Measurements from ENCODE around the gene TPRX2.

TPRX2 gene

DNA sequence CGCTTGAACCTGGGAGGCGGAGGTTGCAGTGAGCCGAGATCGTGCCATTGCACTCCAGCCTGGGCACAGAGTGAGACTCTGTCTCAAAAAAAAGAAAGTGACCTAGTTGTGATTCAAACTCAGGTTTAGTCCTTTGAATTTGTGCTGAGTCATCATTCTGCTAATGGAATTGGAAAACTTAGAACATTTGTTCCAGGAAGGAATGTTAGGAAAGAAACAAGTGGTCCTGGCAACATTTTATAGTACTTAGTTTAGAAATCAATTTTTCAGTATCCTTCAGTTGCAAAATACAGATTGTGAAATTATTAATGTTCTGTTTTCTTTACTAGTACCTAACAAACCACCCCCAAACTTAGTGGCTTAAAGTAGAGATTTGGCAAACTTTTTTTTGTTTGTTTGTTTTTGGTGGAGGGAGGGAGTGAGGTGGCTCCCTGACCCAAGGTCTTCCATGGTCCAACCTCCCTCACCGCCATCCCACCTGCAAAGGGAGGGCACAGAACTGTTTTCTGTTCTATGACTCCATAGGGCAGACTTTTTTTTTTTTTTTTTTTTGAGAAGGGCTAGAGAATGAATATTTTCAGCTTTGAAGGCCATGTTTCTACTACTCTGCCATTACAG, 36.2 kb downstream of the TPRX2 start:
- Histone ChIP-seq H2BK120ac (ENCODE audit: low read depth, low read length) (no peak overlapping the region), H3K23ac (ENCODE audit: low read length) (no peak overlapping the region), H2AK5ac (ENCODE audit: low read length) (no peak overlapping the region), H3K27me3 (ENCODE audit: insufficient read depth, low read length, poor library complexity) (no peaks in the 10 kb centered on the region), H3K79me1 (ENCODE audit: low read length) (no peaks in the 10 kb centered on the region), H3K4me3 (ENCODE audit: low read length) (no peak overlapping the region), H3K27ac (ENCODE audit: low read depth, low read length) (no peak overlapping the region), H2BK15ac (replicated peaks; ENCODE audit: low read depth) (no peak overlapping the region), H3K4me2 (ENCODE audit: low read length) (no peak overlapping the region), H4K8ac (ENCODE audit: low read depth, low read length) (no peak overlapping the region), H2BK5ac (ENCODE audit: low read length) (no peak overlapping the region), H3K4me1 (ENCODE audit: control insufficient read depth, low read depth, low read length) (no peaks in the 10 kb centered on the region), H3K56ac (ENCODE audit: low read length) (no peak overlapping the region), H4K5ac (ENCODE audit: low read length) (no peak overlapping the region), H3K79me2 (ENCODE audit: control insufficient read depth, insufficient read depth, low read length) (no peaks in the 10 kb centered on the region), H3K9ac (ENCODE audit: low read length) (no peak overlapping the region), H3K18ac (ENCODE audit: low read length) (no peak overlapping the region), H3K36me3 (ENCODE audit: control insufficient read depth, insufficient read depth, low read length) (no peaks in the 10 kb centered on the region), H3K4ac (ENCODE audit: low read depth, low read length) (no peak overlapping the region)
- WGBS (ENCODE audit: extremely low coverage, insufficient coverage, low lambda C conversion rate) = no CpG with 5 or more reads among the region's 5 CpGs
- DNase-seq = no peak

- H3K9ac ChIP-seq (ENCODE audit: low read length) = no peak overlapping the region
- no peak overlapping the region for H2AK5ac ChIP-seq (ENCODE audit: low read length)
- no peak for DNase-seq
- H2BK120ac ChIP-seq (ENCODE audit: low read depth, low read length) = no peak overlapping the region
- no peak overlapping the region for H3K23ac ChIP-seq (ENCODE audit: low read length)
- H3K79me2 ChIP-seq (ENCODE audit: control insufficient read depth, insufficient read depth, low read length) = no peaks in the 10 kb centered on the region
- H4K8ac ChIP-seq (ENCODE audit: low read depth, low read length) = no peak overlapping the region
- no peaks in the 10 kb centered on the region for H3K79me1 ChIP-seq (ENCODE audit: low read length)
- H3K4ac ChIP-seq (ENCODE audit: low read depth, low read length) = no peak overlapping the region
- no peak overlapping the region for H2BK15ac ChIP-seq (replicated peaks; ENCODE audit: low read depth)
- no peak overlapping the region for H3K4me3 ChIP-seq (ENCODE audit: low read length)
- no peak overlapping the region for H4K5ac ChIP-seq (ENCODE audit: low read length)
- no peak overlapping the region for H2BK5ac ChIP-seq (ENCODE audit: low read length)
- no CpG with 5 or more reads among the region's 4 CpGs for WGBS (ENCODE audit: extremely low coverage, insufficient coverage, low lambda C conversion rate)
- H3K27ac ChIP-seq (ENCODE audit: low read depth, low read length) = no peak overlapping the region
- H3K56ac ChIP-seq (ENCODE audit: low read length) = no peak overlapping the region
- no peaks in the 10 kb centered on the region for H3K4me1 ChIP-seq (ENCODE audit: control insufficient read depth, low read depth, low read length)
- H3K36me3 ChIP-seq (ENCODE audit: control insufficient read depth, insufficient read depth, low read length) = no peaks in the 10 kb centered on the region
- no peak overlapping the region for H3K4me2 ChIP-seq (ENCODE audit: low read length)
- no peak overlapping the region for H3K18ac ChIP-seq (ENCODE audit: low read length)
- no peaks in the 10 kb centered on the region for H3K27me3 ChIP-seq (ENCODE audit: insufficient read depth, low read length, poor library complexity)
Observed at GRCh38 chr19:47896019-47896418, 37.0 kb downstream of the TPRX2 start.

DNA sequence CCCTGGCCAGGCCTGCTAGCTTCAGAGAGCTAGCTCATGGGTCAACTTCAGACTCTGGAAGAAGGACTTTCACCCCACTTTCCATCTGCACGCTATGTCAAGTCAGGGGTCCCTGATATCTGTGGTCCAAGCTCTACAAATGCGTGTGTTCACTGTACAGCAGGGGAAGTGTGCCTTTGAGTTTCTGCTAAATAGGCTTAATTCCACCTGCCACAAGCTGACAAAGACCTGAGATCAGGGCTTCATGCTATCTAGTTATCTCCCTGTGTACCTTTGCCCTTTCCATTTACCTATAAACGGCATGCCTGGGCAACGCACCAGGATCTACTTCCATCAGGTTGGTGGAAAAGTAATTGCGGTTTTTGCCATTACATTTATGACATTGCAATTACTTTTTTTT, 37.7 kb downstream of the TPRX2 start:
- no CpG with 5 or more reads among the region's 5 CpGs for WGBS (ENCODE audit: extremely low coverage, insufficient coverage, low lambda C conversion rate)
- H2BK5ac ChIP-seq (ENCODE audit: low read length) = no peak overlapping the region
- no peak overlapping the region for H3K56ac ChIP-seq (ENCODE audit: low read length)

GRCh38 chr19:47897861-47898260, 38.8 kb downstream of the TPRX2 start:
- Histone ChIP-seq H3K4me3 (ENCODE audit: low read length) (no peak overlapping the region), H3K23ac (ENCODE audit: low read length) (no peak overlapping the region), H3K4me1 (ENCODE audit: control insufficient read depth, low read depth, low read length) (no peaks in the 10 kb centered on the region), H3K4ac (ENCODE audit: low read depth, low read length) (no peak overlapping the region), H3K9ac (ENCODE audit: low read length) (no peak overlapping the region), H3K79me1 (ENCODE audit: low read length) (no peaks in the 10 kb centered on the region), H3K27me3 (ENCODE audit: insufficient read depth, low read length, poor library complexity) (no peaks in the 10 kb centered on the region), H2AK5ac (ENCODE audit: low read length) (no peak overlapping the region), H4K8ac (ENCODE audit: low read depth, low read length) (no peak overlapping the region), H4K5ac (ENCODE audit: low read length) (no peak overlapping the region), H3K56ac (ENCODE audit: low read length) (no peak overlapping the region), H2BK5ac (ENCODE audit: low read length) (no peak overlapping the region), H3K27ac (ENCODE audit: low read depth, low read length) (no peak overlapping the region), H2BK15ac (replicated peaks; ENCODE audit: low read depth) (no peak overlapping the region), H3K36me3 (ENCODE audit: control insufficient read depth, insufficient read depth, low read length) (no peaks in the 10 kb centered on the region), H3K79me2 (ENCODE audit: control insufficient read depth, insufficient read depth, low read length) (no peaks in the 10 kb centered on the region), H2BK120ac (ENCODE audit: low read depth, low read length) (no peak overlapping the region), H3K18ac (ENCODE audit: low read length) (no peak overlapping the region), H3K4me2 (ENCODE audit: low read length) (no peak overlapping the region)
- no peak for DNase-seq
- no CpG with 5 or more reads among the region's 9 CpGs for WGBS (ENCODE audit: extremely low coverage, insufficient coverage, low lambda C conversion rate)

More for the DNA sequence above, 37.7 kb downstream of the TPRX2 start:
- no peak overlapping the region for H3K4ac ChIP-seq (ENCODE audit: low read depth, low read length)
- H3K27ac ChIP-seq (ENCODE audit: low read depth, low read length) = no peak overlapping the region
- DNase-seq = no peak
- H3K4me2 ChIP-seq (ENCODE audit: low read length) = no peak overlapping the region
- H3K4me1 ChIP-seq (ENCODE audit: control insufficient read depth, low read depth, low read length) = no peaks in the 10 kb centered on the region
- no peak overlapping the region for H2BK120ac ChIP-seq (ENCODE audit: low read depth, low read length)
- no peak overlapping the region for H2BK15ac ChIP-seq (replicated peaks; ENCODE audit: low read depth)
- no peak overlapping the region for H3K9ac ChIP-seq (ENCODE audit: low read length)
- no peak overlapping the region for H2AK5ac ChIP-seq (ENCODE audit: low read length)
- no peaks in the 10 kb centered on the region for H3K79me1 ChIP-seq (ENCODE audit: low read length)
- H3K4me3 ChIP-seq (ENCODE audit: low read length) = no peak overlapping the region
- H3K27me3 ChIP-seq (ENCODE audit: insufficient read depth, low read length, poor library complexity) = no peaks in the 10 kb centered on the region
- no peaks in the 10 kb centered on the region for H3K36me3 ChIP-seq (ENCODE audit: control insufficient read depth, insufficient read depth, low read length)
- no peak overlapping the region for H4K8ac ChIP-seq (ENCODE audit: low read depth, low read length)
- no peak overlapping the region for H3K23ac ChIP-seq (ENCODE audit: low read length)
- H3K18ac ChIP-seq (ENCODE audit: low read length) = no peak overlapping the region
- no peak overlapping the region for H4K5ac ChIP-seq (ENCODE audit: low read length)
- no peaks in the 10 kb centered on the region for H3K79me2 ChIP-seq (ENCODE audit: control insufficient read depth, insufficient read depth, low read length)

- no peaks in the 10 kb centered on the region for H3K79me1 ChIP-seq (ENCODE audit: low read length)
- DNase-seq = no peak
- no peaks in the 10 kb centered on the region for H3K27me3 ChIP-seq (ENCODE audit: insufficient read depth, low read length, poor library complexity)
- H3K4ac ChIP-seq (ENCODE audit: low read depth, low read length) = no peak overlapping the region
- H2BK15ac ChIP-seq (replicated peaks; ENCODE audit: low read depth) = no peak overlapping the region
- no peak overlapping the region for H3K23ac ChIP-seq (ENCODE audit: low read length)
- H3K4me2 ChIP-seq (ENCODE audit: low read length) = no peak overlapping the region
- no peak overlapping the region for H3K56ac ChIP-seq (ENCODE audit: low read length)
- no peak overlapping the region for H3K4me3 ChIP-seq (ENCODE audit: low read length)
- H3K9ac ChIP-seq (ENCODE audit: low read length) = no peak overlapping the region
- H3K18ac ChIP-seq (ENCODE audit: low read length) = no peak overlapping the region
- no peaks in the 10 kb centered on the region for H3K4me1 ChIP-seq (ENCODE audit: control insufficient read depth, low read depth, low read length)
- no peaks in the 10 kb centered on the region for H3K36me3 ChIP-seq (ENCODE audit: control insufficient read depth, insufficient read depth, low read length)
- no peak overlapping the region for H3K27ac ChIP-seq (ENCODE audit: low read depth, low read length)
- WGBS (ENCODE audit: extremely low coverage, insufficient coverage, low lambda C conversion rate) = no CpG with 5 or more reads among the region's 8 CpGs
- no peak overlapping the region for H2BK5ac ChIP-seq (ENCODE audit: low read length)
- no peak overlapping the region for H2BK120ac ChIP-seq (ENCODE audit: low read depth, low read length)
- H3K79me2 ChIP-seq (ENCODE audit: control insufficient read depth, insufficient read depth, low read length) = no peaks in the 10 kb centered on the region
- H2AK5ac ChIP-seq (ENCODE audit: low read length) = no peak overlapping the region
- H4K8ac ChIP-seq (ENCODE audit: low read depth, low read length) = no peak overlapping the region
- no peak overlapping the region for H4K5ac ChIP-seq (ENCODE audit: low read length)
Observed at GRCh38 chr19:47899335-47899734, 40.3 kb downstream of the TPRX2 start.

GRCh38 chr19:47901370-47901769, 42.3 kb downstream of the TPRX2 start:
- Histone ChIP-seq H2BK5ac (ENCODE audit: low read length) (no peak overlapping the region), H2AK5ac (ENCODE audit: low read length) (no peak overlapping the region), H3K36me3 (ENCODE audit: control insufficient read depth, insufficient read depth, low read length) (no peaks in the 10 kb centered on the region), H4K8ac (ENCODE audit: low read depth, low read length) (no peak overlapping the region), H3K9ac (ENCODE audit: low read length) (no peak overlapping the region), H3K4ac (ENCODE audit: low read depth, low read length) (no peak overlapping the region), H3K23ac (ENCODE audit: low read length) (no peak overlapping the region), H3K4me1 (ENCODE audit: control insufficient read depth, low read depth, low read length) (no peaks in the 10 kb centered on the region), H2BK120ac (ENCODE audit: low read depth, low read length) (no peak overlapping the region), H4K5ac (ENCODE audit: low read length) (no peak overlapping the region), H3K27ac (ENCODE audit: low read depth, low read length) (no peak overlapping the region), H3K4me3 (ENCODE audit: low read length) (no peak overlapping the region), H3K18ac (ENCODE audit: low read length) (no peak overlapping the region), H3K79me1 (ENCODE audit: low read length) (no peaks in the 10 kb centered on the region), H3K56ac (ENCODE audit: low read length) (no peak overlapping the region), H3K27me3 (ENCODE audit: insufficient read depth, low read length, poor library complexity) (no peaks in the 10 kb centered on the region), H2BK15ac (replicated peaks; ENCODE audit: low read depth) (no peak overlapping the region), H3K79me2 (ENCODE audit: control insufficient read depth, insufficient read depth, low read length) (no peaks in the 10 kb centered on the region), H3K4me2 (ENCODE audit: low read length) (no peak overlapping the region)
- WGBS (ENCODE audit: extremely low coverage, insufficient coverage, low lambda C conversion rate) = no CpG with 5 or more reads among the region's 7 CpGs
- no peak for DNase-seq

Measured in mesendoderm (in vitro differentiated cells).